Chondrocyte (in vitro differentiated cells): Measurements from ENCODE around the gene PTPN21. TPM values are rescaled to one million over a fixed set of nuclear protein-coding genes. Genes with fewer than 3 reads are reported as not detected.

ENCODE experiments used
- DNase-seq: peaks from one replicate; pipeline ENCODE4 v3.0.0; 2021; ENCODE audit warnings: mixed read lengths, low spot score
- H3K27ac Mint-ChIP-seq: one replicate; pipeline ENCODE4 v1.8.0; 2021; ENCODE audit warnings: mild to moderate bottlenecking, moderate library complexity, mixed read lengths; ENCODE audit not compliant: unreplicated experiment
- H3K27me3 Mint-ChIP-seq: 2 replicates; pipeline ENCODE4 v1.8.0; 2021; ENCODE audit warnings: low read depth, mixed read lengths
- H3K36me3 Mint-ChIP-seq: 2 replicates; pipeline ENCODE4 v1.8.0; 2021; ENCODE audit warnings: low read depth, mixed read lengths
- H3K4me1 Mint-ChIP-seq: 2 replicates; pipeline ENCODE4 v1.8.0; 2021; ENCODE audit warnings: low read depth, mild to moderate bottlenecking, mixed read lengths
- H3K4me3 Mint-ChIP-seq: one replicate; pipeline ENCODE4 v1.8.0; 2021; ENCODE audit warnings: mild to moderate bottlenecking, moderate library complexity, mixed read lengths; ENCODE audit not compliant: unreplicated experiment
- H3K9me3 Mint-ChIP-seq: 2 replicates; pipeline ENCODE4 v1.8.0; 2021; ENCODE audit warnings: low read depth, mixed read lengths
- CTCF ChIP-seq: fragments of 200-600 bp; sonication (generic); IDR thresholded peaks from 2 replicates; pipeline ENCODE4 v1.5.0; 2021; ENCODE audit warnings: antibody characterized with exemption, mild to moderate bottlenecking, moderate library complexity
- total RNA-seq: library from RNA; stranded (reverse); gene quantifications from 3 replicates; pipeline ENCODE4 v1.2.1, GENCODE V29; 2021

PTPN21 gene
- total RNA-seq, 1 donor from 2014 or later, result 40.0 TPM

- H3K4me1 Mint-ChIP-seq, result no peaks in the 10 kb centered on the region
- peaks cover 35% of the 10 kb centered on the region for H3K9me3 Mint-ChIP-seq
- no peak for TF ChIP-seq CTCF
- peaks cover 48% of the 10 kb centered on the region for H3K36me3 Mint-ChIP-seq
- no peak overlapping the region for H3K27ac Mint-ChIP-seq
- H3K27me3 Mint-ChIP-seq, result no peaks in the 10 kb centered on the region
- H3K4me3 Mint-ChIP-seq, result no peak overlapping the region
- DNase-seq, result no peak
Observed at GRCh38 chr14:88454886-88455285, 99.9 kb downstream of the PTPN21 start.

GRCh38 chr14:88452231-88452630 lies 102.6 kb downstream of the PTPN21 start:
- DNase-seq, result no peak
- H3K4me3 Mint-ChIP-seq, result no peak overlapping the region
- H3K36me3 Mint-ChIP-seq, result peaks cover 42% of the 10 kb centered on the region
- H3K4me1 Mint-ChIP-seq, result no peaks in the 10 kb centered on the region
- H3K27me3 Mint-ChIP-seq, result no peaks in the 10 kb centered on the region
- TF ChIP-seq CTCF, result no peak
- H3K9me3 Mint-ChIP-seq, result peaks cover 21% of the 10 kb centered on the region
- no peak overlapping the region for H3K27ac Mint-ChIP-seq

- Mint-ChIP-seq H3K4me1 (no peaks in the 10 kb centered on the region), H3K27ac (no peak overlapping the region), H3K4me3 (no peak overlapping the region), H3K36me3 (peaks cover 22% of the 10 kb centered on the region), H3K9me3 (peaks cover 14% of the 10 kb centered on the region), H3K27me3 (no peaks in the 10 kb centered on the region)
- no peak for TF ChIP-seq CTCF
- DNase-seq, result no peak
Observed at GRCh38 chr14:88439088-88439487, 115.7 kb downstream of the PTPN21 start.

- Mint-ChIP-seq H3K4me1 (no peaks in the 10 kb centered on the region), H3K27ac (no peak overlapping the region), H3K9me3 (peaks cover 12% of the 10 kb centered on the region), H3K36me3 (peaks cover 21% of the 10 kb centered on the region), H3K27me3 (no peaks in the 10 kb centered on the region), H3K4me3 (no peak overlapping the region)
- peak; percentile 54 for TF ChIP-seq CTCF
- DNase-seq, result no peak
Observed at GRCh38 chr14:88437658-88438057, 117.1 kb downstream of the PTPN21 start.

- no peak overlapping the region for H3K4me3 Mint-ChIP-seq
- no peaks in the 10 kb centered on the region for H3K27me3 Mint-ChIP-seq
- H3K9me3 Mint-ChIP-seq, result peaks cover 4% of the 10 kb centered on the region
- no peak overlapping the region for H3K27ac Mint-ChIP-seq
- no peak for DNase-seq
- no peak for TF ChIP-seq CTCF
- no peaks in the 10 kb centered on the region for H3K4me1 Mint-ChIP-seq
- peaks cover 17% of the 10 kb centered on the region for H3K36me3 Mint-ChIP-seq
Observed at GRCh38 chr14:88430976-88431375, 123.8 kb downstream of the PTPN21 start.
